Calu3 (cell line): Measurements from ENCODE around the gene TMEM200B. TPM values are rescaled to one million over a fixed set of nuclear protein-coding genes. Genes with fewer than 3 reads are reported as not detected.

ENCODE experiments used
- BruUV-seq: library from RNA; stranded (reverse); fragments of 400-500 nt; replicated peaks from 2 replicates; lab custom pipeline; 2021; lab: Mats Ljungman, UMichigan
- CTCF ChIA-PET: fragments of 300-600 bp; sonication (Branson Sonifier 250); formaldehyde crosslinking; loops from one replicate; lab custom pipeline; 2022; ENCODE audit warnings: antibody characterized with exemption; lab: Charles Lee
- DNase-seq: peaks from one replicate; pipeline ENCODE4 v3.0.0; 2022
- H3K27ac Mint-ChIP-seq: one replicate; pipeline ENCODE4 v1.8.0; 2022; ENCODE audit warnings: mixed read lengths; ENCODE audit not compliant: unreplicated experiment
- H3K27me3 Mint-ChIP-seq: one replicate; pipeline ENCODE4 v1.8.0; 2022; ENCODE audit warnings: mixed read lengths; ENCODE audit not compliant: unreplicated experiment
- H3K36me3 Mint-ChIP-seq: one replicate; pipeline ENCODE4 v1.8.0; 2022; ENCODE audit warnings: mild to moderate bottlenecking, moderate library complexity, mixed read lengths; ENCODE audit not compliant: insufficient read depth, unreplicated experiment
- H3K4me1 Mint-ChIP-seq: one replicate; pipeline ENCODE4 v1.8.0; 2022; ENCODE audit warnings: mild to moderate bottlenecking, low read depth, mixed read lengths; ENCODE audit not compliant: unreplicated experiment
- H3K4me3 Mint-ChIP-seq: one replicate; pipeline ENCODE4 v1.8.0; 2022; ENCODE audit warnings: mild to moderate bottlenecking, low read depth, moderate library complexity, mixed read lengths; ENCODE audit not compliant: unreplicated experiment
- H3K9me3 Mint-ChIP-seq: one replicate; pipeline ENCODE4 v1.8.0; 2022; ENCODE audit warnings: low read depth, mixed read lengths; ENCODE audit not compliant: unreplicated experiment
- CTCF ChIP-seq: fragments of 200-600 bp; IDR thresholded peaks from one replicate; pipeline ENCODE4 v1.8.0; 2022; ENCODE audit warnings: antibody characterized with exemption; ENCODE audit not compliant: unreplicated experiment
- intact Hi-C: fragments of 100-400 bp; cut with micrococcal nuclease; formaldehyde crosslinking; loops from one replicate; pipeline ENCODE4 v1.10.0; 2022; ENCODE audit not compliant: unreplicated experiment
- total RNA-seq: library from RNA; stranded (reverse); gene quantifications from 2 replicates; pipeline ENCODE4 v1.2.3, GENCODE V29; 2022

The TMEM200B gene
- total RNA-seq, 1 experiment from 2014 or later = not detected

GRCh38 chr1:29123053-29123886 is 433 bp downstream of the TMEM200B start:
- no TSS peak for BruUV-seq
- intact Hi-C loops = no loop called here

GRCh38 chr1:29122682-29123052 is 1.0 kb downstream of the TMEM200B start:
- no peak overlapping the region for H3K27ac Mint-ChIP-seq
- H3K9me3 Mint-ChIP-seq = no peaks in the 10 kb centered on the region
- CTCF ChIA-PET = interaction anchor here (0.6 to 0.7 kb wide), 2 partner anchors 14 to 58 kb away, joined by 4 to 5 read pairs; no protein-coding TSS in a partner anchor
- H3K4me1 Mint-ChIP-seq = no peaks in the 10 kb centered on the region
- BruUV-seq = no TSS peak
- peak; percentile 24 for DNase-seq
- peaks cover 15% of the 10 kb centered on the region for H3K36me3 Mint-ChIP-seq
- intact Hi-C loops = no loop called here
- peak overlapping the region; percentile 61 for H3K4me3 Mint-ChIP-seq
- H3K27me3 Mint-ChIP-seq = peaks cover 29% of the 10 kb centered on the region
- TF ChIP-seq CTCF = no peak

More at GRCh38 chr1:29123053-29123886, 433 bp downstream of the TMEM200B start:
- Mint-ChIP-seq H3K27me3 (peaks cover 33% of the 10 kb centered on the region), H3K9me3 (no peaks in the 10 kb centered on the region), H3K27ac (no peak overlapping the region), H3K36me3 (peaks cover 15% of the 10 kb centered on the region), H3K4me3 (peak overlapping the region; percentile 61), H3K4me1 (no peaks in the 10 kb centered on the region)
- CTCF ChIA-PET = interaction anchor here (0.6 kb wide), 1 partner anchor 315 kb away, joined by 6 read pairs; no protein-coding TSS in a partner anchor
- DNase-seq = peak; percentile 24
- no peak for TF ChIP-seq CTCF

- peaks cover 29% of the 10 kb centered on the region for H3K27me3 Mint-ChIP-seq
- H3K4me1 Mint-ChIP-seq = no peaks in the 10 kb centered on the region
- CTCF ChIA-PET = interaction anchor here (0.6 to 0.7 kb wide), 2 partner anchors 15 to 57 kb away, joined by 4 to 5 read pairs; no protein-coding TSS in a partner anchor
- intact Hi-C loops = no loop called here
- no peak for DNase-seq
- no peak overlapping the region for H3K27ac Mint-ChIP-seq
- TF ChIP-seq CTCF = no peak
- H3K9me3 Mint-ChIP-seq = no peaks in the 10 kb centered on the region
- peaks cover 16% of the 10 kb centered on the region for H3K36me3 Mint-ChIP-seq
- BruUV-seq = no TSS peak
- peak overlapping the region; percentile 61 for H3K4me3 Mint-ChIP-seq
Measured at GRCh38 chr1:29121936-29122681, 1.6 kb downstream of the TMEM200B start.

- peak overlapping the region; percentile 61 for H3K4me3 Mint-ChIP-seq
- H3K27me3 Mint-ChIP-seq = peaks cover 29% of the 10 kb centered on the region
- H3K27ac Mint-ChIP-seq = no peak overlapping the region
- no peak for TF ChIP-seq CTCF
- no peak for DNase-seq
- peaks cover 20% of the 10 kb centered on the region for H3K36me3 Mint-ChIP-seq
- no TSS peak for BruUV-seq
- intact Hi-C loops = no loop called here
- CTCF ChIA-PET = no interaction called here
- no peaks in the 10 kb centered on the region for H3K4me1 Mint-ChIP-seq
- H3K9me3 Mint-ChIP-seq = no peaks in the 10 kb centered on the region
Measured at GRCh38 chr1:29121516-29121935, 2.2 kb downstream of the TMEM200B start.
